ENCODE data around the gene CPXM2.

DNA sequence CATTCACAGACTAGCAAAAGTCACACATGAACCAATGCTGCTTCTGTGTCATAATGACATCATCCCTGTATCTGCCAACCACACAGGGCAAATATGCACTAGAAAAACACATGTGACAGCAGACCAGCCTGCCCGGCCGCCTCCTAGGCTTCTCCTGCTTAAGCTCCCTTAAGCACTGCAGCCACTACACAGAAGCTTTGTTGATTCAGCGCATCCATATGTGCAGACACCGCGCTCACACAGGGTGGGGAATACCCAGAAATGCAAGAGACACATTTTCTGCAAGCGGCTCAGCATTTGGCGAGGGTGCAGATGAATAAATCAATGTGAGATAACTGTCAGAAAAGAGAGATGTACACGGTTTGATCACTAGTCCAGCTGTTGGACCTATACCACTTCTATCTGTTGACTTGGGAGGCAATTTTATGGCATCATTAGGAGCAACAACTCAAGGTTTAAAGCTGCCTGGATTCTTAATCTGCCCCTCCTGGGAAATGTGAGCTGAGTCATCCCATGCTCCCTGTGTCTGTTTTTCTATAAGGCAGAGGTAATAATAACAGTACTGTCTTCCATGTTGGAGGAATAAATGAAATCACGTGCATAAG, 33.4 kb downstream of the CPXM2 start:
- TF ChIP-seq, protein P1, sequence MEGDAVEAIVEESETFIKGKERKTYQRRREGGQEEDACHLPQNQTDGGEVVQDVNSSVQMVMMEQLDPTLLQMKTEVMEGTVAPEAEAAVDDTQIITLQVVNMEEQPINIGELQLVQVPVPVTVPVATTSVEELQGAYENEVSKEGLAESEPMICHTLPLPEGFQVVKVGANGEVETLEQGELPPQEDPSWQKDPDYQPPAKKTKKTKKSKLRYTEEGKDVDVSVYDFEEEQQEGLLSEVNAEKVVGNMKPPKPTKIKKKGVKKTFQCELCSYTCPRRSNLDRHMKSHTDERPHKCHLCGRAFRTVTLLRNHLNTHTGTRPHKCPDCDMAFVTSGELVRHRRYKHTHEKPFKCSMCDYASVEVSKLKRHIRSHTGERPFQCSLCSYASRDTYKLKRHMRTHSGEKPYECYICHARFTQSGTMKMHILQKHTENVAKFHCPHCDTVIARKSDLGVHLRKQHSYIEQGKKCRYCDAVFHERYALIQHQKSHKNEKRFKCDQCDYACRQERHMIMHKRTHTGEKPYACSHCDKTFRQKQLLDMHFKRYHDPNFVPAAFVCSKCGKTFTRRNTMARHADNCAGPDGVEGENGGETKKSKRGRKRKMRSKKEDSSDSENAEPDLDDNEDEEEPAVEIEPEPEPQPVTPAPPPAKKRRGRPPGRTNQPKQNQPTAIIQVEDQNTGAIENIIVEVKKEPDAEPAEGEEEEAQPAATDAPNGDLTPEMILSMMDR (IDR thresholded peaks at IDR 0.05) = no peak
- TF ChIP-seq POLR2AphosphoS5 (IDR thresholded peaks at IDR 0.05; ENCODE audit: low read depth, low read length) = no peak
- TF ChIP-seq, protein P2, sequence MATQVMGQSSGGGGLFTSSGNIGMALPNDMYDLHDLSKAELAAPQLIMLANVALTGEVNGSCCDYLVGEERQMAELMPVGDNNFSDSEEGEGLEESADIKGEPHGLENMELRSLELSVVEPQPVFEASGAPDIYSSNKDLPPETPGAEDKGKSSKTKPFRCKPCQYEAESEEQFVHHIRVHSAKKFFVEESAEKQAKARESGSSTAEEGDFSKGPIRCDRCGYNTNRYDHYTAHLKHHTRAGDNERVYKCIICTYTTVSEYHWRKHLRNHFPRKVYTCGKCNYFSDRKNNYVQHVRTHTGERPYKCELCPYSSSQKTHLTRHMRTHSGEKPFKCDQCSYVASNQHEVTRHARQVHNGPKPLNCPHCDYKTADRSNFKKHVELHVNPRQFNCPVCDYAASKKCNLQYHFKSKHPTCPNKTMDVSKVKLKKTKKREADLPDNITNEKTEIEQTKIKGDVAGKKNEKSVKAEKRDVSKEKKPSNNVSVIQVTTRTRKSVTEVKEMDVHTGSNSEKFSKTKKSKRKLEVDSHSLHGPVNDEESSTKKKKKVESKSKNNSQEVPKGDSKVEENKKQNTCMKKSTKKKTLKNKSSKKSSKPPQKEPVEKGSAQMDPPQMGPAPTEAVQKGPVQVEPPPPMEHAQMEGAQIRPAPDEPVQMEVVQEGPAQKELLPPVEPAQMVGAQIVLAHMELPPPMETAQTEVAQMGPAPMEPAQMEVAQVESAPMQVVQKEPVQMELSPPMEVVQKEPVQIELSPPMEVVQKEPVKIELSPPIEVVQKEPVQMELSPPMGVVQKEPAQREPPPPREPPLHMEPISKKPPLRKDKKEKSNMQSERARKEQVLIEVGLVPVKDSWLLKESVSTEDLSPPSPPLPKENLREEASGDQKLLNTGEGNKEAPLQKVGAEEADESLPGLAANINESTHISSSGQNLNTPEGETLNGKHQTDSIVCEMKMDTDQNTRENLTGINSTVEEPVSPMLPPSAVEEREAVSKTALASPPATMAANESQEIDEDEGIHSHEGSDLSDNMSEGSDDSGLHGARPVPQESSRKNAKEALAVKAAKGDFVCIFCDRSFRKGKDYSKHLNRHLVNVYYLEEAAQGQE (IDR thresholded peaks at IDR 0.05; ENCODE audit: insufficient read depth in 1 of 2, low read depth in 2 of 2, low read length in 1 of 2) = no peak
- no peak for TF ChIP-seq SIN3A (IDR thresholded peaks at IDR 0.05; ENCODE audit: borderline replicate concordance, insufficient read depth, low read depth, low read length)

All from Panc1 (cell line).